H1 (cell line): ENCODE data around the gene SPDYE6. TPM values are rescaled to one million over a fixed set of nuclear protein-coding genes. Genes with fewer than 3 reads are reported as not detected.

Experiments used
- BRCA1 ChIP-seq: IDR thresholded peaks from 2 replicates; pipeline ENCODE4 v1.6.1; 2012; ENCODE audit warnings: low read depth, low read length, improper control_type of control experiment
- CBX8 ChIP-seq: fragments of 300-800, 300-1000 bp; sonication (generic); IDR thresholded peaks from 2 replicates; pipeline ENCODE4 v1.7.1; 2016; ENCODE audit warnings: low read depth, low read length, borderline replicate concordance
- CHD7 ChIP-seq: fragments of 300-600 bp; sonication (generic); IDR thresholded peaks from 2 replicates; pipeline ENCODE4 v1.7.1; 2012; ENCODE audit warnings: low read length, moderate library complexity, mild to moderate bottlenecking, inconsistent platforms; ENCODE audit not compliant: insufficient replicate concordance
- MAFK ChIP-seq: IDR thresholded peaks from 2 replicates; pipeline ENCODE4 v1.6.1; 2012; ENCODE audit warnings: low read depth, mild to moderate bottlenecking, improper control_type of control experiment, low read length
- PHF8 ChIP-seq: fragments of 200-600 bp; sonication (generic); conservative IDR thresholded peaks from 2 replicates; pipeline ENCODE4 v1.7.1; 2012; ENCODE audit warnings: low read depth, mild to moderate bottlenecking, inconsistent platforms, low read length, moderate library complexity
- POU5F1 ChIP-seq: IDR thresholded peaks from 2 replicates; pipeline ENCODE4 v1.6.1; 2011; ENCODE audit warnings: low read depth, mild to moderate bottlenecking, low read length, moderate library complexity
- RAD21 ChIP-seq, 2 experiments: IDR thresholded peaks in 1 of 2; conservative IDR thresholded peaks in 1 of 2; 2 replicates each; pipeline ENCODE4 v1.6.1; 2011; ENCODE audit warnings: low read depth in 2 of 2, low read length in 2 of 2, improper control_type of control experiment in 1 of 2, inconsistent platforms in 1 of 2, mild to moderate bottlenecking in 1 of 2, moderate library complexity in 1 of 2
- RBBP5 ChIP-seq: IDR thresholded peaks from 2 replicates; pipeline ENCODE4 v1.7.1; 2012; ENCODE audit warnings: low read depth, mild to moderate bottlenecking, inconsistent platforms, low read length, moderate library complexity, borderline replicate concordance
- RFX5 ChIP-seq: IDR thresholded peaks from 2 replicates; pipeline ENCODE4 v1.6.1; 2011; ENCODE audit warnings: low read depth, low read length, improper control_type of control experiment, borderline replicate concordance
- SIX5 ChIP-seq: IDR thresholded peaks from 2 replicates; pipeline ENCODE4 v1.6.1; 2011; ENCODE audit warnings: mild to moderate bottlenecking, low read depth, low read length
- polyA plus RNA-seq, 7 experiments: library from polyadenylated mRNA; depleted of rRNA in 3 of 7; stranded (reverse) in 5 of 7; unstranded in 2 of 7; fragments of >200 nt in 5 of 7; fragments of 200-250 nt in 2 of 7; gene quantifications; 1 replicate in 5 of 7; 2 replicates in 1 of 7; 4 replicates in 1 of 7; pipeline versions ENCODE4 v1.2.1 to v1.2.3, GENCODE V29; 2011 to 2013; ENCODE audit warnings: missing spikeins in 2 of 7, mixed read lengths in 2 of 7
- total RNA-seq: library from RNA; stranded (reverse); fragmentation: NEBNext Ultra II Directional; extraction: Animal tissue kit (Norgen Biotek cat#: 25700); gene quantifications from 2 replicates; pipeline ENCODE4 v1.2.1, GENCODE V29; 2021

Gene SPDYE6
- total and polyA plus RNA-seq, 2 of the 8 experiments (the other 6 are each of a cell fraction or from before 2014, with no cell fraction given), result not detected

GRCh38 chr7:102305414-102306268 is 50.6 kb downstream of the SPDYE6 start (continued):
- TF ChIP-seq CHD7, result no peak
- no peak for TF ChIP-seq RBBP5
- TF ChIP-seq CBX8, result no peak
- TF ChIP-seq SIX5, result no peak
- TF ChIP-seq MAFK, result no peak
- TF ChIP-seq POU5F1, result no peak
- no peak for TF ChIP-seq RAD21 (IDR thresholded peaks at IDR 0.05 in 1 of 2, conservative IDR thresholded peaks at IDR 0.05 in 1 of 2; ENCODE audit: low read depth in 2 of 2, low read length in 2 of 2)
- no peak for TF ChIP-seq PHF8
- no peak for TF ChIP-seq RFX5
- TF ChIP-seq BRCA1, result no peak
